Adrenal gland (tissue), 12 donors: ENCODE measurements around the gene SHISA2. TPM values are rescaled to one million over a fixed set of nuclear protein-coding genes. Genes with fewer than 3 reads are reported as not detected.

ENCODE experiments used
- DNase-seq, 7 donors: peaks; one replicate each; pipeline ENCODE4 v3.0.0-alpha.2; 2019 to 2020
- H3K27ac ChIP-seq, 5 donors: fragments of 200-600 bp; sonication (generic) in 4 of 5; 1 replicate in 3 of 5; 2 replicates in 2 of 5; pipeline versions ENCODE4 v1.5.1 to v1.8.0; 2016 to 2020; ENCODE audit warnings: mild to moderate bottlenecking in 1 of 5
- H3K27me3 ChIP-seq: fragments of 200-600 bp; 2 replicates; pipeline ENCODE4 v1.8.0; 2021
- H3K36me3 ChIP-seq, 2 donors: fragments of 200-600 bp; replicated peaks in 1 of 2; 1 replicate in 1 of 2; 2 replicates in 1 of 2; pipeline versions ENCODE4 v1.5.1 to v1.8.0; 2018 to 2022
- H3K4me1 ChIP-seq, 2 donors: fragments of 200-600 bp; replicated peaks in 1 of 2; 1 replicate in 1 of 2; 2 replicates in 1 of 2; pipeline versions ENCODE4 v1.5.1 to v1.8.0; 2018 to 2021
- H3K4me3 ChIP-seq, 4 donors: fragments of 200-600 bp; sonication (generic) in 3 of 4; one replicate each; pipeline ENCODE4 v1.5.1; 2016 to 2018
- H3K9me3 ChIP-seq, 3 donors: fragments of 200-600 bp; sonication (generic) in 1 of 3; replicated peaks in 1 of 3; 1 replicate in 2 of 3; 2 replicates in 1 of 3; pipeline versions ENCODE4 v1.5.1 to v1.8.0; 2016 to 2021
- CTCF ChIP-seq, 6 experiments: fragments of 450-650 bp in 4 of 6; fragments of 200-600 bp in 2 of 6; sonication (generic) in 1 of 6; IDR thresholded peaks; 1 replicate in 5 of 6; 2 replicates in 1 of 6; pipeline versions ENCODE4 v1.5.1 to v1.8.0; 2016 to 2021; ENCODE audit warnings: antibody characterized with exemption in 6 of 6, mild to moderate bottlenecking in 2 of 6, moderate library complexity in 1 of 6
- POLR2A ChIP-seq, 2 donors: fragments of 450-650 bp; IDR thresholded peaks; one replicate each; pipeline ENCODE4 v1.6.1; 2017; ENCODE audit warnings: antibody characterized with exemption in 2 of 2, mild to moderate bottlenecking in 2 of 2, moderate library complexity in 1 of 2
- WGBS, 4 donors: extraction: QIAGEN DNeasy Blood & Tissue Kit in 2 of 4; methylation state at CpG; one replicate each; pipeline versions ENCODE4 v1.1.5 to v1.1.7; 2013 to 2017; 5-methylcytosine and 5-hydroxymethylcytosine counted together
- intact Hi-C, 2 donors: fragments of 100-400 bp; cut with DNase I; formaldehyde crosslinking; loops; one replicate each; pipeline versions ENCODE4 v1.14.1 to v1.15.0; 2022 to 2023
- polyA plus RNA-seq, 3 donors: library from polyadenylated mRNA; stranded (reverse); fragments of 200-250 nt in 2 of 3; fragments of 350-450 nt in 1 of 3; fragmentation: Illumina TruSeq in 1 of 3; extraction: RNeasy Lipid Tissue Mini Kit (QIAGEN cat#74804) in 1 of 3; gene quantifications; one replicate each; pipeline ENCODE4 v1.2.3, GENCODE V29; 2013 to 2014
- total RNA-seq, 9 donors: library from RNA; depleted of rRNA in 4 of 9; stranded (reverse); fragments of >200 nt in 4 of 9; fragments of 120-200 nt in 1 of 9; fragmentation: NEBNext Ultra II Directional in 1 of 9; extraction: Animal tissue kit (Norgen Biotek cat#: 25700) in 1 of 9; gene quantifications; one replicate each; pipeline versions ENCODE4 v1.1.0 to v1.2.4, GENCODE V29; 2013 to 2023
- donor health status: healthy with polysubstance abuse.
- donor health status: Bipolar disorder and iron deficiency.
- donor health status: DM: yes; HTN: yes; CAD: no.
- donor health status: DM: no; HTN: no; CAD: no.
- donor health status: DM: no; HTN: no; CAD: no.
- donor health status: DM: yes; HTN: yes; CAD: no.

Gene SHISA2
- total and polyA plus RNA-seq, 12 donors, result 0.07 to 2.6 (median 0.26) TPM; not detected in 5

GRCh38 chr13:26017932-26018665 is 33.7 kb downstream of the SHISA2 start:
- intact Hi-C loops, result no loop called here
- 58 to 75% (median 68%) methylated on average over 6 of the region's 6 CpGs for WGBS, 4 donors
- H3K9me3 ChIP-seq, result no peaks in the 10 kb centered on the region
- H3K4me1 ChIP-seq, result no peaks in the 10 kb centered on the region
- H3K36me3 ChIP-seq, result no peaks in the 10 kb centered on the region
- DNase-seq, result no peak
- no peaks in the 10 kb centered on the region for H3K27me3 ChIP-seq
- no peak overlapping the region for H3K4me3 ChIP-seq
- TF ChIP-seq POLR2A (IDR thresholded peaks at IDR 0.05) (no peak), CTCF (IDR thresholded peaks at IDR 0.05) (no peak)
- H3K27ac ChIP-seq, result no peak overlapping the region

- no peaks in the 10 kb centered on the region for H3K9me3 ChIP-seq
- DNase-seq, result no peak
- H3K27me3 ChIP-seq, result no peaks in the 10 kb centered on the region
- TF ChIP-seq POLR2A (IDR thresholded peaks at IDR 0.05), result no peak
- no peak for TF ChIP-seq CTCF (IDR thresholded peaks at IDR 0.05)
- 68 to 75% (median 72%) methylated on average over 7 to 9 of the region's 9 CpGs for WGBS, 4 donors
- H3K4me1 ChIP-seq, result no peaks in the 10 kb centered on the region
- intact Hi-C loops, result no loop called here
- no peak overlapping the region for H3K27ac ChIP-seq
- no peaks in the 10 kb centered on the region for H3K36me3 ChIP-seq
- no peak overlapping the region for H3K4me3 ChIP-seq
Measured at GRCh38 chr13:26017196-26017921, 34.5 kb downstream of the SHISA2 start.

GRCh38 chr13:26016189-26016588 is 35.6 kb downstream of the SHISA2 start:
- Histone ChIP-seq H3K4me1 (no peaks in the 10 kb centered on the region), H3K27me3 (no peaks in the 10 kb centered on the region), H3K9me3 (no peaks in the 10 kb centered on the region), H3K4me3 (no peak overlapping the region), H3K27ac (no peak overlapping the region), H3K36me3 (no peaks in the 10 kb centered on the region)
- 86 to 92% (median 88%) methylated on average over 6 of the region's 6 CpGs for WGBS, 4 donors
- intact Hi-C loops, result no loop called here
- no peak for DNase-seq
- TF ChIP-seq CTCF (IDR thresholded peaks at IDR 0.05), result no peak
- TF ChIP-seq POLR2A (IDR thresholded peaks at IDR 0.05), result no peak

- Histone ChIP-seq H3K27me3 (no peaks in the 10 kb centered on the region), H3K27ac (no peak overlapping the region), H3K36me3 (no peaks in the 10 kb centered on the region), H3K4me3 (no peak overlapping the region), H3K9me3 (no peaks in the 10 kb centered on the region), H3K4me1 (no peaks in the 10 kb centered on the region)
- 63 to 69% (median 64%) methylated on average over 10 of the region's 10 CpGs for WGBS, 4 donors
- no peak for TF ChIP-seq CTCF (IDR thresholded peaks at IDR 0.05)
- TF ChIP-seq POLR2A (IDR thresholded peaks at IDR 0.05), result no peak
- DNase-seq, result no peak
- intact Hi-C loops, result no loop called here
Measured at GRCh38 chr13:26015271-26016125, 36.3 kb downstream of the SHISA2 start.
